GM10266 (cell line): ENCODE measurements around the gene GDF7.

Experiments used
- DNase-seq: peaks from one replicate; pipeline ENCODE4 v3.0.0; 2012; ENCODE audit errors: extremely low spot score
- TF ChIP-seq, protein P1 (sequence below): IDR thresholded peaks from 2 replicates; pipeline ENCODE4 v1.5.1; 2012; ENCODE audit warnings: mild to moderate bottlenecking, low read depth; ENCODE audit not compliant: control insufficient read depth, insufficient read depth; ENCODE audit errors: missing control alignments

The GDF7 gene

DNA sequence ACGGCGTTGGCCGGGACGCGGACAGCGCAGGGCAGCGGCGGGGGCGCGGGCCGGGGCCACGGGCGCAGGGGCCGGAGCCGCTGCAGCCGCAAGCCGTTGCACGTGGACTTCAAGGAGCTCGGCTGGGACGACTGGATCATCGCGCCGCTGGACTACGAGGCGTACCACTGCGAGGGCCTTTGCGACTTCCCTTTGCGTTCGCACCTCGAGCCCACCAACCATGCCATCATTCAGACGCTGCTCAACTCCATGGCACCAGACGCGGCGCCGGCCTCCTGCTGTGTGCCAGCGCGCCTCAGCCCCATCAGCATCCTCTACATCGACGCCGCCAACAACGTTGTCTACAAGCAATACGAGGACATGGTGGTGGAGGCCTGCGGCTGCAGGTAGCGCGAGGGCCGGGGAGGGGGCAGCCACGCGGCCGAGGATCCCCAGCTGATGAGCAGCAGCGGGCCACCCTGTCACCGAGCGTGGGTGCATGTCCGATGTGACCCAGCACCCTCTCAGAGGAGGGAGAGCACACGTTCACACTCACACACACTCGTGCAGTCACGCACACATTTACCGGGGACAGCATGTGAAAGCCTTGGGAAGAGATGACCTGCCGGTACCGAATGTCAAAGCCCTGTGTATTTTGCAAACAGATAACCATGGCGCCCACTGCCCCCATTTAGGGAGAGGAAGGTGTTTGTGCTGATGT lies 4.2 kb downstream of the GDF7 start:
- TF ChIP-seq, protein P1, sequence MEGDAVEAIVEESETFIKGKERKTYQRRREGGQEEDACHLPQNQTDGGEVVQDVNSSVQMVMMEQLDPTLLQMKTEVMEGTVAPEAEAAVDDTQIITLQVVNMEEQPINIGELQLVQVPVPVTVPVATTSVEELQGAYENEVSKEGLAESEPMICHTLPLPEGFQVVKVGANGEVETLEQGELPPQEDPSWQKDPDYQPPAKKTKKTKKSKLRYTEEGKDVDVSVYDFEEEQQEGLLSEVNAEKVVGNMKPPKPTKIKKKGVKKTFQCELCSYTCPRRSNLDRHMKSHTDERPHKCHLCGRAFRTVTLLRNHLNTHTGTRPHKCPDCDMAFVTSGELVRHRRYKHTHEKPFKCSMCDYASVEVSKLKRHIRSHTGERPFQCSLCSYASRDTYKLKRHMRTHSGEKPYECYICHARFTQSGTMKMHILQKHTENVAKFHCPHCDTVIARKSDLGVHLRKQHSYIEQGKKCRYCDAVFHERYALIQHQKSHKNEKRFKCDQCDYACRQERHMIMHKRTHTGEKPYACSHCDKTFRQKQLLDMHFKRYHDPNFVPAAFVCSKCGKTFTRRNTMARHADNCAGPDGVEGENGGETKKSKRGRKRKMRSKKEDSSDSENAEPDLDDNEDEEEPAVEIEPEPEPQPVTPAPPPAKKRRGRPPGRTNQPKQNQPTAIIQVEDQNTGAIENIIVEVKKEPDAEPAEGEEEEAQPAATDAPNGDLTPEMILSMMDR = no peak
- no peak for DNase-seq

DNA sequence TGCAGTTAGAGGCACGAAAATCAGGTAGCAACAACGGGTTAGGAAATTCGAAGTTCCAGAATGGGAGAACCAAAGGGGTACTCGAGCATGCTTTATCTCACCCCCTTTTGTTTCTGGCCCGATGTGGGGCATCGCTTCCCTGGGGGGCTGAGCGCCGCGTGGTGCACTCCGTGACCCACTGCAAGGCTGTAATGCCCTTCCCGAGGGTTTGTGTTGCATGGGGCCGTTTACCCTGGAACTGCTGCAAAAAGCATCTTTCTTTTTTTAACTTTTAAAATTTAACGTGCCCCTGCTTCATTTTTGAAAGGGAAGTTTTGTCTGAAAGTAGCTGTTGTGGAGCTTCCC lies 4.8 kb downstream of the GDF7 start:
- TF ChIP-seq, protein P1 = no peak

DNA sequence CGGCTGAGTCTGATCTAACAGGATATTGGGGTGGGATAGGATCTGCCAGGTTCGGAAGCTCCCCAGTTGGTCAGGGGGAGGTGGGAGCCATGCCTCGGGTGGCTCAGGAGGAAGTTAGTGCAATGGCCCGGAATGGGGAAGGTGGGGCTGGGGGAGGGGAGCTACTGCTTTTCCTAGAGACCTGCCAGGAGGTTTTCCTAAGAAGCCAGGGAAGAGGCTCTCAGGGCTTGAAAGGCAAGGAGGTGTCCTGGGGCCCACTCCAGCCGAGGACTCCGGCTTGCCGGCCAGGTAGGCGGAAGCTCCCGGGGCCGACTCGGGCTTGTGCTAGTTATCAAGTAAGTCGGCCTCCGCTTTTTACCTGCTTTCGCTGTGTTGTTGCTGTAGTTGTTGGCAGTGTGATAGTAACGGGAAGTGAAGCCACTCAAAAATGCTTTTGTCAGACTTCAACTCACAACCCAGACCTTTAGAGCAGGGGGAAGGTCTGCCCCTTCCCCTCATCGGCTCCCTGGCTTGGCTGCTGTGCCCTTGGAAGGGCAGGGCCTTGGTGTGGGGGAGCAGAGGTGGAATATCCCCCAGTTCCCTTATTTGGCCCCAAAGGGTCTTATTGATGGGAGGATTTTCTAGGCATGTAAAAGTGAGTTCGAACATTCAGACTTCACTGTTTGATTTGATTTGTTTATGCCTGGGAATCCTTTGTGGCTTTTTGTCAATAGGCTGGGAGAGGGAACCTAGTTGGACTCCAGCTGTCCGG lies 5.4 kb downstream of the GDF7 start:
- DNase-seq = no peak
- TF ChIP-seq, protein P1 = no peak

More for the DNA sequence above, 4.8 kb downstream of the GDF7 start:
- DNase-seq = no peak

DNA sequence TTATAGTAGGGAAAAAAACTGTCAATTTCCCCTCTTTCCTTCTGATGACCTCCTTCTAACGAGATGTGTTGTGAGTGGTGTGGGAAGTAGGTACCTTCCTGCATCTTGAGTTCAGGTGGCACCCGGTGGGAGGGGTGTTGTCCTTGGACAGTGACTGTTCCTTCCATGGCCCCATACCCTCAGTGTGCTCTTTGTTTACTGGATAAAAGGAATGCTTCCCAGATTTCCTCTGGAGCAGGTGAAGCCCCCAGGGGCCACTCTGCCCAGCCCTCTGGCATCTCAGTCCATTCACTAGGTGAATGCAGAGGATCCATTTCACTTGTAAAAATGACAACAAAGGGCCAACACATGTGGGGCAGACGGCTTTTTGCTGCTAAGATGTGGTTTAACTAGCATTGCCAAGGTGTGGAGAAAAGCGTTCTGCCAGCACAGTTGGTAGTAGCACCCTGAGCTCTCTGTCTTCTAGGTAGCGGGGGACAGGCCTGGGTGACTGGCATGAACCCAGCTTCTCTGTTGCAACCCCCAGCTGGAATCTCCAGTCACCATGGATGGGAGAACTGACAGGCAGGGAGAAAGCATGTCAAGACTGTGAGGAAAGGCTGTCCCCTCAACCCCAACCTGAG lies 6.9 kb downstream of the GDF7 start:
- no peak for DNase-seq
- TF ChIP-seq, protein P1 = no peak

DNA sequence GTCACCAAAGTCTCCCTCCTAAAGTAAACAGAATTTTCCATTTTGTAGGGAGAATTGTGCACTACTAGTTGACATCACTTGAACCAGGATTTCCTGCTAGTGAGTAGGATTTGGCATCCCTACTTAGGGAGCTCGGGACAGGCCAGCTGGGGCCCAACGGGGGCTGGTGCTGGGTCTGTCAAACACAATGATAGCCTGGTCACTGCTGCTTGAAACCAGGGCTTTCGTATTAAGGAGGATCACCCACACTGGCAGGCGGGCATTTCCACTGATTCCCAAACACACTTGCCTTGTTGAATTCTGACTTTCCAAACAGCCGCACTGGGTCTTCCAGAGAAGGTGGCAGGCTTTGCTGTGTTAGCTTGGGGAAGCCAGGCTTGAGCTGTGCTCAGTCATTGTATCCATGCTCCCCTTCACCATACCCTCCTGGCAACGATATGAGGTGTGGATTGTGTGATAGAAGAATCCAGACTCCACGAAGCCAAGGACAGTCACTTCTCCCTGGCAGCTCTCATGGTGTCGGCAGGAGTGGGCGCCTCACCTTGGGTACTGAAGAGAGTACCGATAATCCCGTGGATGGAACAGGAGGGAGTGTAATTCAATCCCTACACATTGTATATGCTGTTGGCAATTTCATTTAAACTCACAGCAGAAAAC lies 7.5 kb downstream of the GDF7 start:
- DNase-seq = no peak
- TF ChIP-seq, protein P1 = no peak

DNA sequence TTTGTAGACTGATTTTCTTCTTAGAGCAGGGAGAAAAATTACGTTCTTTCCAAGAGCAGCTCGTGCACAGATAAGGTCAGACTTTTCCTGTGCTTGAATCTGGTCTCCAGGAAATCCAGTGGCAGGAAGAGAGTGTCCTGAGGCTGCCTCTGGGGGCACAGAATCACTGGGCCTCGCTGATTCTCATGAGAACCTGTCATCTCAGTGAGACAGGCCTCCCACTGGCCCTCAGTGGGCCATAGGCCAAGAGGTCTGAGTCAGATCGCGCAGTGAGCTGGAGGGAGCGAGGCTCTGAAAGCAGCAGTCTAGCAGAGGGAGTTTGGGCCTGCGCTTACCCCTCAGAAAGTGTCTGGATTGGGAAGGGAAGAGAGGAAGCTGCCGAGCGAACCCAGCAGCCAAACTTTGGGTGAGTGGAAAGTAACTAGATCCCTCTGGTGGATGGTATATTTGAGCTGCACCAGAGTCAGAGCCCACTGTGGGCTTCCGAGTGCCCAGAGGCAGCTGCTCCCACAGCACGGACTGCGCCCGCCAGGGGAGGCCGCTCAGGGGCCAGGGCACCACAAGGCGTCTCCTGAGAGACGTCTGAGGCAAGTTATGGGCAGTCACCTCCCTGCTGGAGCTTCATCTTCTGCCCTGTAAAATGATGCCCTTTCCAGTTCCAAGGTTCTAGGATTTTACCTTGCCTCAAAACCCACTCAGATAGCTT lies 8.2 kb downstream of the GDF7 start:
- no peak for DNase-seq
- TF ChIP-seq, protein P1 = no peak
